ENCODE results near the gene AQP12B.

DNA sequence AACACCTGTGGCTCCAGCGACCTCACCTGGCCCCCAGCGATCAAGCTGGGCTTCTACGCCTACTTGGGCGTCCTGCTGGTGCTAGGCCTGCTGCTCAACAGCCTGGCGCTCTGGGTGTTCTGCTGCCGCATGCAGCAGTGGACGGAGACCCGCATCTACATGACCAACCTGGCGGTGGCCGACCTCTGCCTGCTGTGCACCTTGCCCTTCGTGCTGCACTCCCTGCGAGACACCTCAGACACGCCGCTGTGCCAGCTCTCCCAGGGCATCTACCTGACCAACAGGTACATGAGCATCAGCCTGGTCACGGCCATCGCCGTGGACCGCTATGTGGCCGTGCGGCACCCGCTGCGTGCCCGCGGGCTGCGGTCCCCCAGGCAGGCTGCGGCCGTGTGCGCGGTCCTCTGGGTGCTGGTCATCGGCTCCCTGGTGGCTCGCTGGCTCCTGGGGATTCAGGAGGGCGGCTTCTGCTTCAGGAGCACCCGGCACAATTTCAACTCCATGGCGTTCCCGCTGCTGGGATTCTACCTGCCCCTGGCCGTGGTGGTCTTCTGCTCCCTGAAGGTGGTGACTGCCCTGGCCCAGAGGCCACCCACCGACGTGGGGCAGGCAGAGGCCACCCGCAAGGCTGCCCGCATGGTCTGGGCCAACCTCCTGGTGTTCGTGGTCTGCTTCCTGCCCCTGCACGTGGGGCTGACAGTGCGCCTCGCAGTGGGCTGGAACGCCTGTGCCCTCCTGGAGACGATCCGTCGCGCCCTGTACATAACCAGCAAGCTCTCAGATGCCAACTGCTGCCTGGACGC is 52.5 kb downstream of the AQP12B start:
- TF ChIP-seq, protein P1, sequence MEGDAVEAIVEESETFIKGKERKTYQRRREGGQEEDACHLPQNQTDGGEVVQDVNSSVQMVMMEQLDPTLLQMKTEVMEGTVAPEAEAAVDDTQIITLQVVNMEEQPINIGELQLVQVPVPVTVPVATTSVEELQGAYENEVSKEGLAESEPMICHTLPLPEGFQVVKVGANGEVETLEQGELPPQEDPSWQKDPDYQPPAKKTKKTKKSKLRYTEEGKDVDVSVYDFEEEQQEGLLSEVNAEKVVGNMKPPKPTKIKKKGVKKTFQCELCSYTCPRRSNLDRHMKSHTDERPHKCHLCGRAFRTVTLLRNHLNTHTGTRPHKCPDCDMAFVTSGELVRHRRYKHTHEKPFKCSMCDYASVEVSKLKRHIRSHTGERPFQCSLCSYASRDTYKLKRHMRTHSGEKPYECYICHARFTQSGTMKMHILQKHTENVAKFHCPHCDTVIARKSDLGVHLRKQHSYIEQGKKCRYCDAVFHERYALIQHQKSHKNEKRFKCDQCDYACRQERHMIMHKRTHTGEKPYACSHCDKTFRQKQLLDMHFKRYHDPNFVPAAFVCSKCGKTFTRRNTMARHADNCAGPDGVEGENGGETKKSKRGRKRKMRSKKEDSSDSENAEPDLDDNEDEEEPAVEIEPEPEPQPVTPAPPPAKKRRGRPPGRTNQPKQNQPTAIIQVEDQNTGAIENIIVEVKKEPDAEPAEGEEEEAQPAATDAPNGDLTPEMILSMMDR (IDR thresholded peaks at IDR 0.05 in 2 of 3, conservative IDR thresholded peaks at IDR 0.05 in 1 of 3; ENCODE audit: insufficient read depth in 2 of 3, low read depth in 1 of 3, low read length in 3 of 3), result no peak
- no peak for TF ChIP-seq ZNF24 (IDR thresholded peaks at IDR 0.05)
- no peak for TF ChIP-seq ZNF274 (IDR thresholded peaks at IDR 0.05; ENCODE audit: borderline replicate concordance, low read depth, low read length)
- TF ChIP-seq ZFX (CRISPR knock-in tag; IDR thresholded peaks at IDR 0.05), result no peak
- no peak for TF ChIP-seq RFX5 (IDR thresholded peaks at IDR 0.05; ENCODE audit: low read depth, low read length)
- TF ChIP-seq PYGO2 (tag; IDR thresholded peaks at IDR 0.05), result no peak
